GM12878 (cell line): ENCODE measurements around the gene MGRN1. TPM values are rescaled to one million over a fixed set of nuclear protein-coding genes. Genes with fewer than 3 reads are reported as not detected.

Experiments used
- ATAC-seq: fragments of 200-7000 bp; cut with Tn5 transposase; 3 replicates; pipeline ENCODE4 v1.9.1; 2020; ENCODE audit warnings: mild to moderate bottlenecking, moderate library complexity
- BruUV-seq: library from RNA; stranded (reverse); fragments of 400-500 nt; replicated peaks from 2 replicates; lab custom pipeline; 2021; lab: Mats Ljungman, UMichigan
- CTCF ChIA-PET: fragments of 300-600 bp; sonication (Branson Sonifier 250); formaldehyde crosslinking; extraction: SDS; loops from one replicate; lab custom pipeline; 2021; ENCODE audit warnings: inconsistent platforms; lab: Yijun Ruan, JAX
- POLR2A ChIA-PET: fragments of 350-600 bp; formaldehyde crosslinking; extraction: SDS; loops from one replicate; lab custom pipeline; 2021; ENCODE audit warnings: inconsistent platforms; lab: Charles Lee
- RAD21 ChIA-PET: fragments of 300-600 bp; sonication (Branson Sonifier 250); formaldehyde crosslinking; loops from one replicate; lab custom pipeline; 2023; ENCODE audit warnings: antibody characterized with exemption; ENCODE audit not compliant: unreplicated experiment; lab: Charles Lee
- SMC1A ChIA-PET: fragments of 300-600 bp; sonication (Branson Sonifier 250); formaldehyde crosslinking; loops from one replicate; lab custom pipeline; 2023; ENCODE audit not compliant: unreplicated experiment, uncharacterized antibody; lab: Charles Lee
- DNase-seq: peaks from one replicate; pipeline ENCODE4 v3.0.0-alpha.2; 2011; ENCODE audit warnings: low read depth, low spot score
- FAIRE-seq: peaks from 3 replicates; lab custom pipeline; 2011; peaks lifted over from hg19 to GRCh38; lab: Jason Lieb, UNC
- H2AFZ ChIP-seq: 2 replicates; pipeline ENCODE4 v1.6.0; 2011; ENCODE audit warnings: low read depth, low read length, control low read depth; ENCODE audit not compliant: control insufficient read depth
- H3K27ac ChIP-seq: 2 replicates; pipeline ENCODE4 v1.5.1; 2011; ENCODE audit warnings: control low read depth; ENCODE audit not compliant: control insufficient read depth, insufficient read depth
- H3K27me3 ChIP-seq, 2 experiments: replicated peaks in 1 of 2; 2 replicates each; pipeline versions ENCODE4 v1.6.0 to v1.6.1; 2011; ENCODE audit warnings: low read length in 1 of 2; ENCODE audit not compliant: control insufficient read depth in 2 of 2, insufficient read depth in 2 of 2
- H3K36me3 ChIP-seq, 2 experiments: 2 replicates each; pipeline ENCODE4 v1.5.1; 2011; ENCODE audit warnings: low read length in 1 of 2; ENCODE audit not compliant: control insufficient read depth in 2 of 2, insufficient read depth in 2 of 2
- H3K4me1 ChIP-seq: 2 replicates; pipeline ENCODE4 v1.6.1; 2011; ENCODE audit warnings: mild to moderate bottlenecking, low read length, moderate library complexity, mixed read lengths; ENCODE audit not compliant: control insufficient read depth, insufficient read depth
- H3K4me2 ChIP-seq: 2 replicates; pipeline ENCODE4 v1.6.0; 2011; ENCODE audit warnings: control low read depth; ENCODE audit not compliant: control insufficient read depth, insufficient read depth
- H3K4me3 ChIP-seq: fragments of 200-600 bp; sonication (generic); 2 replicates; pipeline ENCODE4 v1.5.1; 2016
- H3K79me2 ChIP-seq: 2 replicates; pipeline ENCODE4 v1.6.0; 2011; ENCODE audit warnings: low read length; ENCODE audit not compliant: control insufficient read depth, insufficient read depth
- H3K9ac ChIP-seq: 2 replicates; pipeline ENCODE4 v1.8.0; 2011; ENCODE audit warnings: low read length, control low read depth, mixed read lengths; ENCODE audit not compliant: control insufficient read depth, insufficient read depth
- H3K9me3 ChIP-seq: replicated peaks from 3 replicates; pipeline ENCODE4 v1.5.1; 2011; ENCODE audit warnings: mild to moderate bottlenecking, low read length; ENCODE audit not compliant: control insufficient read depth, insufficient read depth
- H4K20me1 ChIP-seq: 2 replicates; pipeline ENCODE4 v1.6.0; 2011; ENCODE audit not compliant: control insufficient read depth, insufficient read depth
- ATF3 ChIP-seq: IDR thresholded peaks from 2 replicates; pipeline ENCODE4 v1.6.1; 2011; ENCODE audit warnings: low read depth, mild to moderate bottlenecking, low read length, moderate library complexity, borderline replicate concordance; ENCODE audit errors: extremely low read depth
- BCL11A ChIP-seq: IDR thresholded peaks from 2 replicates; pipeline ENCODE4 v1.6.1; 2011; ENCODE audit warnings: low read depth, low read length
- CEBPZ ChIP-seq: fragments of 150-350 bp; IDR thresholded peaks from 2 replicates; pipeline ENCODE4 v1.6.1; 2016; ENCODE audit warnings: low read depth, low read length
- CREB1 ChIP-seq: IDR thresholded peaks from 2 replicates; pipeline ENCODE4 v1.6.1; 2012; ENCODE audit warnings: low read depth, mild to moderate bottlenecking, inconsistent platforms
- IRF5 ChIP-seq: fragments of 450-650 bp; IDR thresholded peaks from 2 replicates; pipeline ENCODE4 v1.6.1; 2017; ENCODE audit warnings: borderline replicate concordance
- NFXL1 ChIP-seq: fragments of 450-650 bp; IDR thresholded peaks from 2 replicates; pipeline ENCODE4 v1.6.1; 2017; ENCODE audit warnings: antibody characterized with exemption, mild to moderate bottlenecking, borderline replicate concordance
- POLR2A ChIP-seq: IDR thresholded peaks from 2 replicates; pipeline ENCODE4 v1.6.1; 2011; ENCODE audit warnings: low read depth, mild to moderate bottlenecking, low read length
- SREBF1 ChIP-seq: IDR thresholded peaks from 2 replicates; pipeline ENCODE4 v1.6.1; 2012; ENCODE audit warnings: mild to moderate bottlenecking, low read length
- SREBF2 ChIP-seq: IDR thresholded peaks from 2 replicates; pipeline ENCODE4 v1.6.1; 2012; ENCODE audit warnings: mild to moderate bottlenecking, low read length
- WGBS: methylation state at CpG from one replicate; pipeline ENCODE4 v1.1.6; 2016; ENCODE audit warnings: low lambda C conversion rate; ENCODE audit not compliant: insufficient replicate concordance, insufficient coverage; ENCODE audit errors: missing lambda C conversion rate; 5-methylcytosine and 5-hydroxymethylcytosine counted together
- in situ Hi-C: fragments of 300-500 bp; cut with MboI; formaldehyde crosslinking; loops from 9 replicates; pipeline ENCODE4 v1.14.3; 2018; ENCODE audit warnings: mixed read lengths
- intact Hi-C: fragments of 100-400 bp; cut with micrococcal nuclease; formaldehyde crosslinking; loops from one replicate; pipeline ENCODE4 v1.14.2; 2022; ENCODE audit not compliant: unreplicated experiment
- polyA plus RNA-seq, 11 experiments: library from polyadenylated mRNA; depleted of rRNA in 4 of 11; unstranded in 6 of 11; stranded (reverse) in 5 of 11; fragments of >200 nt; fragmentation: Nextera tagmentation in 4 of 11; fragmentation: Illumina TruSeq in 1 of 11; extraction: Ambion mirVana in 4 of 11; extraction: Trizol in 1 of 11; gene quantifications; 1 replicate in 1 of 11; 2 replicates in 10 of 11; pipeline versions ENCODE4 v1.2.1 to v1.2.3, GENCODE V29; 2011 to 2016; ENCODE audit warnings: inconsistent platforms in 2 of 11, missing spikeins in 2 of 11, low read depth in 1 of 11
- total RNA-seq, 4 experiments: library from RNA; depleted of rRNA in 3 of 4; stranded (reverse); fragments of >200 nt in 3 of 4; fragmentation: Illumina TruSeq in 1 of 4; extraction: Trizol in 1 of 4; gene quantifications; 2 replicates each; pipeline versions ENCODE4 v1.2.1 to v1.2.3, GENCODE V29; 2013 to 2021
- TF ChIP-seq, protein P1 (sequence below): fragments of 450-650 bp; IDR thresholded peaks from 2 replicates; pipeline ENCODE4 v1.6.1; 2017; ENCODE audit warnings: mild to moderate bottlenecking, low read depth, inconsistent platforms; ENCODE audit not compliant: poor library complexity, severe bottlenecking

Gene MGRN1
- total and polyA plus RNA-seq, 10 of the 15 experiments (the other 5 are each of a cell fraction or from before 2014, with no cell fraction given): 0.35 to 86.7 (median 14.6) TPM

GRCh38 chr16:4637501-4638166 is 13.0 kb downstream of the MGRN1 start (continued):
- TF ChIP-seq, protein P1, sequence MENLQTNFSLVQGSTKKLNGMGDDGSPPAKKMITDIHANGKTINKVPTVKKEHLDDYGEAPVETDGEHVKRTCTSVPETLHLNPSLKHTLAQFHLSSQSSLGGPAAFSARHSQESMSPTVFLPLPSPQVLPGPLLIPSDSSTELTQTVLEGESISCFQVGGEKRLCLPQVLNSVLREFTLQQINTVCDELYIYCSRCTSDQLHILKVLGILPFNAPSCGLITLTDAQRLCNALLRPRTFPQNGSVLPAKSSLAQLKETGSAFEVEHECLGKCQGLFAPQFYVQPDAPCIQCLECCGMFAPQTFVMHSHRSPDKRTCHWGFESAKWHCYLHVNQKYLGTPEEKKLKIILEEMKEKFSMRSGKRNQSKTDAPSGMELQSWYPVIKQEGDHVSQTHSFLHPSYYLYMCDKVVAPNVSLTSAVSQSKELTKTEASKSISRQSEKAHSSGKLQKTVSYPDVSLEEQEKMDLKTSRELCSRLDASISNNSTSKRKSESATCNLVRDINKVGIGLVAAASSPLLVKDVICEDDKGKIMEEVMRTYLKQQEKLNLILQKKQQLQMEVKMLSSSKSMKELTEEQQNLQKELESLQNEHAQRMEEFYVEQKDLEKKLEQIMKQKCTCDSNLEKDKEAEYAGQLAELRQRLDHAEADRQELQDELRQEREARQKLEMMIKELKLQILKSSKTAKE: no peak
- TF ChIP-seq CEBPZ: no peak
- TF ChIP-seq, all 136 proteins: peak for 0

- SMC1A ChIA-PET: no interaction called here
- no TSS peak for BruUV-seq
- TF ChIP-seq SREBF2: no peak
- TF ChIP-seq ATF3: no peak
- no peak for TF ChIP-seq CREB1
- TF ChIP-seq BCL11A: no peak
- no peak for TF ChIP-seq IRF5
- TF ChIP-seq POLR2A: peak; percentile 40; the same call in 1 of the 2 replicates
- no peak for TF ChIP-seq NFXL1
- TF ChIP-seq SREBF1: no peak
- in situ Hi-C loops (no loop called here), intact Hi-C loops (no loop called here)
- Histone ChIP-seq H2AFZ (no peak overlapping the region), H3K36me3 (peaks cover 5% of the 10 kb centered on the region in 2 experiments), H3K4me3 (no peak overlapping the region), H3K27me3 (no peaks in the 10 kb centered on the region), H3K4me2 (no peak overlapping the region), H3K9me3 (no peaks in the 10 kb centered on the region), H3K79me2 (peaks cover 23% of the 10 kb centered on the region), H3K4me1 (peaks cover 5% of the 10 kb centered on the region; the same call in 1 of the 2 replicates), H3K9ac (no peak overlapping the region), H3K27ac (no peak overlapping the region), H4K20me1 (peaks cover 9% of the 10 kb centered on the region; the same call in 1 of the 2 replicates)
- CTCF ChIA-PET: interaction anchor here (1.5 kb wide), 1 partner anchor 10 kb away, joined by 4 read pairs; no protein-coding TSS in a partner anchor
- POLR2A ChIA-PET: no interaction called here
- ATAC-seq: peak; percentile 40
- WGBS: 89% methylated on average over 27 of the region's 27 CpGs
- DNase-seq: no peak
- no peak for FAIRE-seq
- RAD21 ChIA-PET: no interaction called here
Observed at GRCh38 chr16:4639899-4640509, 15.4 kb downstream of the MGRN1 start.
